HG02571 (cell line): Measurements from ENCODE around the gene VHLL.

Experiments used
- ATAC-seq: cut with Tn5 transposase; IDR thresholded peaks from one replicate; pipeline ENCODE4 v1.9.1; 2021; ENCODE audit warnings: mild to moderate bottlenecking, moderate library complexity; ENCODE audit not compliant: unreplicated experiment

Gene VHLL

DNA sequence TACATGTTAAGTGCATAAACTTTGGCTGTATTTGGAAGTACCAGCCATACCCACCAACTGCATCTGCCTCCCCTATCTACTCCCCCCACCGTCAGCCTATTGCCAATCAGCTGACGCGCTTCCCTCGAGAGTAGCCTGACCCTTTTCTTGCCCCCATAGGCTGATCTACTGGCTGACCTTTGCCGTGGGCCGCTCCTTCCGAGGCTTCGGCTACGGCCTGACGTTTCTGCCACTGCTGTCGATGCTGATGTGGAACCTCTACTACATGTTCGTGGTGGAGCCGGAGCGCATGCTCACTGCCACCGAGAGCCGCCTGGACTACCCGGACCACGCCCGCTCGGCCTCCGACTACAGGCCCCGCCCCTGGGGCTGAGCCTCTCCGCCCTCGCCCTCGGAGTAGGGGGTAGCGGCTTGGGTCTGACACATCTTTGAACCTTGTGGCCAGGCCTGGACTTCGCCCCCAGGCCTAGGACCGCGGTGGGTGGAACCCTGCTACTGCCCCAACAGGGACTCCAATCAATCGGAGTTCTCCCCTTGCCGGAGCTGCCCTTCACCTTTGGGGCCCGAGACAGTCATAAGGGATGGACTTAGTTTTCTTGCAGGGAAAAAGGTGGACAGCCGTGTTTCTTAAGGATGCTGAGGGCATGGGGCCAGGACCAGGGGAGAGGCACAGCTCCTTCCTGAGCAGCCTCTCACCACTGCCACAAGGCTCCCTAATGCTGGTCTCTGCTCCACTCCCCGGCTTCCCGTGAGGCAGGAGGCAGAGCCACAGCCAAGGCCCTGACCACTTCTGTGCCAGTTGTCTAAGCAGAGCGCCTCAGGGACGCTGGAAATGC is 7.7 kb downstream of the VHLL start:
- peak; percentile 66 for ATAC-seq

DNA sequence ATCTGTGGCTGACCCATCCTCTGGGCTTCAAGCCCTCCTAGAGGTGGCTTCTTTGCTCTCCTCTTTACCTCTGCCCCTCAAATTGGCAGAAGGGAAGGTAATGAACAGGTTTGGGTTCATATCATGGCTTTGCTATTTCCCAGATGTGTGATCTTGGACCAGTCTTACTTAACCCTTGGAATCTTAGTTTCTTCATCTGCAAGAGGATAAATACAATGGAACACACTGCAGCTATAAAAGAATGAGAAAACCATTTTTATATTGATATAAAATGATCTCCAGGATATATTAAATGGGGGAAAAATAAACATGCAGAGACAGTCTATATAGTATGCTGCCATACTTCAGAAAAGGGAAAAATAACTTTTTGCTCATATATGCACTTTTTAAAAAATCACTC is 9.2 kb downstream of the VHLL start:
- ATAC-seq: no peak

DNA sequence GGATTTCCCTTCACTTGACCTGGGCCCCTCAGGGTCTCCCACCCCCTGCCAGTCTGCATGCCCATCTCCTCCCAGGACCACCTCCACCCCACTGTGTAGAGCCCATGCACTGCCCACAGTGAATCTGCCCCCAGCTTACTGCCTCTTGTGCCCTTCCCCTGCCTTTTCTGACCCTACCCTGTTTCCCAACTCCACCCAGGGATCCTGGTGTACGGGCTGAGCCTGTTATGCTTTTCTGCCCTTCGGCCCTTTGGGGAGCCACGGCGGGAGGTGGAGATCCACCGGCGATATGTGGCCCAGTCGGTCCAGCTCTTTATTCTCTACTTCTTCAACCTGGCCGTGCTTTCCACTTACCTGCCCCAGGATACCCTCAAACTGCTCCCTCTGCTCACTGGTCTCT is 13.0 kb downstream of the VHLL start:
- no peak for ATAC-seq

DNA sequence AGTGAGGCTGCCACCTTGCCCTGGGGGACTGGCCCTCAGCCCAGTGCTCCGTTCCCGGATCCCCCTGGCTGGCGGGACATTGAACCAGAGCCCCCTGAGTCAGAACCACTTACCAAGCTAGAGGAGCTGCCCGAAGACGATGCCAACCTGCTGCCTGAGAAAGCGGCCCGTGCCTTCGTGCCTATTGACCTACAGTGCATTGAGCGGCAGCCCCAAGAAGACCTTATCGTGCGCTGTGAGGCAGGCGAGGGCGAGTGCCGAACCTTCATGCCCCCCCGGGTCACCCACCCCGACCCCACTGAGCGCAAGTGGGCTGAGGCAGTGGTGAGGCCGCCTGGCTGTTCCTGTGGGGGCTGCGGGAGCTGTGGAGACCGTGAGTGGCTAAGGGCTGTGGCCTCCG is 13.7 kb downstream of the VHLL start:
- no peak for ATAC-seq

DNA sequence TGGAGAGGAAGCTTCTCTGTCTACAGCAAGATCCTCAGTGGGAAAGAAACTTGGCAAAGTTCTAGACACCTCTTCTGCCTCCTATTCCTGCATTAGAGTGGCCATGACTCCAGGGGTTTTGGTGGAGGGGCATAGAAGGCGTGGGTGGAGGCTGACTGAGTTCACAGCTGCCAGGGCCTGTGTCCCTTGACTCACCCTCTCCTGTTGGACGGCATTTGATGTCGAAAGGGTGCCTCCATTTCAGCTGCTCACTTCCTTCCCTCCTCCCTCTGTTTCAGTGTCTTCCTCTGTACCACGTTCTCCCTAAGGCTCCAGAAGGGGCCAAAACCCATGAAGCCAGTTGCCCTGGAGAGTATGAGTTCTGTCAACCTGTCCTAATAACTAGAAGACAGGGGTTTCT is 14.3 kb downstream of the VHLL start:
- ATAC-seq: no peak

DNA sequence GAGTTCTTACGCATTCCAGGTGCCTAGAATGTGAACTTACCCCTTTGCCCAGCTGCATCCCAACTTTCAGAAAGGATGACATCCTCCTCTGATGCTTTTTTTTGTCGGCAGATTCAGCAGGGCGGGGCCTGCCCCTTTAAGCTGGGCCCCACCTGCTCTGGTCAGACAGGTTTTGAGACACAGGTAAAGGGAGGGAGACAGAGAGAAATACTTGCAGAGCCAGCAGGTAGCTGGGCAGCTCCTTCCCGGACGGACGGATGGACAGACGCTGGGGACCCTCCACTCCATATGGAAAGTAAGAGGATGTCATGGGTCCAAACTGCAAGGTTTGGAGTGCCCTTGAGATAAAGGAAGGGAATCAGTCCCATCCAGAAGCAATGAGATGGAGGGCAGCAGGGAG is 15.0 kb downstream of the VHLL start, which contains the start of gene TMEM79:
Gene TMEM79, plus strand, starts transcription at position 214 of the 400 bp plus-strand sequence. CDS start 902 bp downstream, outside the sequence.
- ATAC-seq: no peak

DNA sequence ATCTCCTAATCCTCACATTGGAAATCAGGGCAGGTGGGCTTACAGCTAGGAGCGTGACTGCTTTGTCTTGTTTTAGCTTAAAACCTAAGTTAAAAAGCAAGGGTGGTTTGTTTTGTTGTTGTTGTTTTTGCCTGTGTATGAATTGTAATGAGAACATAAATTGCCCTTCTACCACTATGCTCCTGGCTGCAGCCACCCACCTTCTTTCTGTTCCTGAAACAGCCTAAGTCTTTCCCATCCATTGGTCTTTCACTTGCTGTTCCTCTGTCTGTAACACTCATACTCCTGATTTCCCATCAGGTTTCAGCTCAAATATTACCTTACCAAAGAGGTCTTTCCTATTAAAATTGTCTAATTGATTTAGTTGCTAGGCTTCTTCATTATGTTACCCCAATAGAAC is 15.6 kb downstream of the VHLL start:
- ATAC-seq: no peak

DNA sequence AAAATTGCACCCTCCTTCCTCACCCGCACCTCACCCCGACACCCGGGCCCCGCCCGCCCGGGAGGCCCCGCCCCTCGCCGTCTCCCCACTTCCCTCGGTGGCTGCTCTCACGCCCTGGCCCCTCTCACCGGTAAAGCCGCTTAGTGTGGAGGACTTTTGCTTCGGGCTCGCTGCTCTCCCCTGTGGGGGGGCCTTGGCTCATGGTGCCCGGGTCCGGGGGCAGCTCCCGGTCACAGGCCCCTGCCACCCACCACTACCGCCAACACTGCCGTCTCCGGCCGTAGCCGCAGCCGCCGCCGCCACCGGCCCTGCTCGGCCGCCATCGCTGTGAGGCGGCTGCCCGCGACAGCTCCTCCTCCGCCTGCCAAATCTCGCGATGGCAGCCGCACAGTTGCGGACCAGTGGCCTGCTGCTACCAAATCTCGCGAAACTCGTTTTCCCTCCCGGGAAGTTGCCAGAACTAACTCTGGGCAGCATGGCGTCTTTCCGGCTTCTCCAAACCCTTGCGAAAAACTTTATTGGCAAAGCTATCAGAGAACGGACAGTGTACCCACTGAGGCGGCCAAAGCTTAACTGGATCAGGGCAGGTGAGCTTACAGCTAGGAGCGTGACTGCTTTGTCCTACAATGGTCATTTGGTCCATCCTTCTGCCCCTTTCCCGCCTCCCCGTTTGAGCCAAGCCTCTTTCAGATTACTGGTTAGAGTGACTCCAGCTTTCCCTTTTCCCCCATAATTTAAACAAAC is 16.5 kb downstream of the VHLL start, which contains the start of gene SMG5:
Gene SMG5, minus strand, starts transcription at position 347 of the 744 bp plus-strand sequence. Its CDS starts 145 bp downstream, at position 202.
- ATAC-seq: peak; percentile 65

DNA sequence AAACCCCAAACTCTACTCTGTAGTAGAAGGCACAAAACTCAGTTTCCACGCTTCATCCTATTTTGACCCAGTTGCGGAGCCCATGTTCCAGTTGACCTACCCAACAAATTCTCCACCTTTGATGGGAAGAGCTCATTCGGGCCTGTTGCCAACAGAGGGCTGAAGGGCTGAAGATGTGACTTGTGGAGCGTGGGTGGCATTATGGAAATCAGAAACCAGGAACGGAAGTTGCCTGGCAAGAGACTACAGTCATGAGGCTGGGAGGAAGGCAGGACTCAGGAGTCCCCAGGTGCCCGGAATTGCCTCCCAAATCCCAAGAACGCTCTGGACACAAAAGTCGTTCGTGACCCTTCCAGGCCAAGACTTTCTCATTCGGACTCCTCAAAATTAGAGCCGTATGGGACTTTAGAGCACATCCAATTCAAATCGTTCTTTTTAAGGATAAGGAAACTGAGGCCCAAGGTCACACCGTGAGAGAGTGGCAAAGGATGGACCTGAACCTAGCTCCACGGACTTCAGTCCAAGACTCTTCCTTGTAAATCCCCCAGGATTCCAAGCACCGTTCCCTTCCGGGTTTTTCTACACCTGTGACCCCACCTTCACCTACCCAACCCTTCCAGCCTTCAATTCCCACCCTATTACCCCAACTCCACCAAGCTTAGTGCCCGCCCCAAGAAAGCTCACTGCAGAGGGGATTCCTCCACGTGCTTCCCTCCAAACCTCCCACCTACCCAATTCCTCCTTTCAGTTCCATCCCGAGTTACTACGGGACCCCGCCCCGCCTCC is 17.2 kb downstream of the VHLL start:
- no peak for ATAC-seq

DNA sequence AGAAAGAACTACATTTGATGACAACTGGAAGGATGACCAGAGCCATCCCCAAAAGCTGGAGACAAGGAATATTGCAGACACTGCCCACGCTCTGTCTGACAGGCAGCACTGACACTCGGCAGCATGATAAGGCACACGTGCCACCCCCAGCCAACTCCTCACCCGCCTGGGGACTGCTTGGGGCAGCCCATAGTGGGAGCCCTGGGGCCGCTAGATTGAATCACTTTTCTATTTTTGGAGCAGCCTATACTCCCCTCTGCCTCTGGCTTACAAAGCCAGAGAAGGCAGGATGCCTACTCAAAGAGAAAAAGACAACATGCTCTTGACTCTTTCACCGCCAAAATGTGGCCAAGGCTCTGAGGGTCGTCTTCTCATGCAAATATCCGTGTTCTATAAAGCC is 17.8 kb downstream of the VHLL start:
- peak; percentile 46 for ATAC-seq

DNA sequence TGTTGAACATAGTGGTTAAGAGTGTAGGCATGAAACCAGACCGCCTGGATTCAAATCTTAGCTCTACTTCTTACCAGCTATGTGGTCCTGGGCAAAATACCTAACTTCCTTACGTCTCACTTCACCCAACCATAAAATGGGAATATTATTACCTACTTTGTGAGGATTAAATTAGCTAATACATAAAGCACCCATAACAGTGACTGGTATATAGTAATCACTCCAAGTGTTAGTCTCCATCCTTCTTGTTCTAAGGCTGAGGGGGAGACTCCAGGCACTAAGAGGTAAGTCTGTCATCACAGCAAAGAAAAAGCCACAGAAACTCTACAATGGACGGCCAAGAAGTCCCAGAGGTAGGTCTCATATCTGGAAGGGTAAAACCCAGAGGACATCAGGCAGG is 19.3 kb downstream of the VHLL start:
- no peak for ATAC-seq

DNA sequence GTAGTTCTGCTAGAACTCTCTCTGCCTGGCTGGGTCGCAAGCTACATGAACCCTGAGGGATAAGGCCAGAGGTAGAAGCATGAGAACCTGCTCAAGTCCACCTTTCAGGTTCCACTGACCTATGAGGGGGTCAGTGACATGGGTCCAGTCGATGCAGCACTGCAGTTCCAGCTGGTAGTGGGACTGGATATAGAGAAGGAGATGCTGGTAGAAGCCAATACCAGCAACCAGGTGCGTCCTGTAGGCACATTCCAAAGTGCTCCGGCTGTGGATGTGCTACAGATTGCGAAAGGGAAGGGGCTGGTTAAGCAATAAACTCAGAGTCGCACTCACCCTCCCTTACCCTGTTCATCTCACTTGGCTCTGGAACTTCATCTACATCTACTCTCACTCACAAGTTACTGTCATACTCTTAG is 22.1 kb downstream of the VHLL start:
- ATAC-seq: no peak

DNA sequence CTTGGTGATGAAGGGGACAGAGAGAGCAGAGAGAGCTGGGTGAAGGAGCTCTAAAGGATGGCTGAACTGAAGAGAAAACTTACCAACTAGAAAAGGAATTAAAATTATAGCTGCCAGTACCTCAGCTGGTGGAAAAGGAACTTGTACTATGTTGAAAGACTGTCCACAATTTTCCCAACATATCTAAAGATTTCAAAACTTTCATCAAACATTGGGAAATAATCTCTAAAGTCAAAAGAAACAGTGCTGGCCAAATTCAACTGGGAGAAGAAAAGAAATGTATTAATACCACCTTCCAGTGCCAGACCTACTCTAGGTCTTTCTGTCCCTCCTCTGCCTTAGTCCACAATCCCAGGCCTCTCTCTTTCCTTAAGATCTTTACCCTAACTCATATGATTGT is 22.6 kb downstream of the VHLL start:
- no peak for ATAC-seq

DNA sequence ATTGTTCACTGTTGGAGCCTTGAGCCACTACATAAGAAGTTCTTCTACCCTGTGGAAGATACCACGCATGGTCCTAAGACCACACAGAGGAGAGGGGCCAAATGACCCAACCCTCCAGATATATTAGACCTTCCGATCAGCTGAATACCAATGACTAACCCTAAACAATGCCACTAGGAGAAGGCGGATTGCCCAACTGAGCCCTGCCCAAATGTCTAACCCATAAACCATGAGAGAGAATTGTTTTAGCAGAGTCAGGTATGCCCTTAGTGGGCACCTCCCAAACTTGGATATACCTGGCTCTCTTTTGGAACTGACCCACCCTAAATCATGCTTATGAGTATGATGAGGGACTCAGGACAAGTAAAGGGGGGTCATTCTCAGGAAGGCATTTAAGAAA is 28.8 kb downstream of the VHLL start:
- ATAC-seq: no peak

DNA sequence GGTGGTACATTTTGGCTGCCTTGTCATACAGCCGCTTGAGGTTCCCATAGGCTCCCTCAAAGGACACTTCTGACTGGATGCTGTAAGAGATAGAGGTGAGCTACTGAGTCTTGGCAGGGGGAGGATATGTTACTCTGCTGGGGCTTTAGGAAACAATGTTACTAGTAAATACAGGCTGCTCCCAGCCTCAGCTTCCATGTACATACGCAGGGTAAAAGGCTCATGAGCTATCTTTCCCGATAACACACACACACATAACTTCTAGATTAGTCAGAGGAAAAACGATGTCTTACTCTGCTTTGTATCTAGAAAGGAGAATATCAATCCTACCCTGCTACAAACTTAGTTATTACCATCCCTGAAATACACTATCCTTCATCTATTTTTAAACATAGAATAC is 30.8 kb downstream of the VHLL start:
- ATAC-seq: no peak

DNA sequence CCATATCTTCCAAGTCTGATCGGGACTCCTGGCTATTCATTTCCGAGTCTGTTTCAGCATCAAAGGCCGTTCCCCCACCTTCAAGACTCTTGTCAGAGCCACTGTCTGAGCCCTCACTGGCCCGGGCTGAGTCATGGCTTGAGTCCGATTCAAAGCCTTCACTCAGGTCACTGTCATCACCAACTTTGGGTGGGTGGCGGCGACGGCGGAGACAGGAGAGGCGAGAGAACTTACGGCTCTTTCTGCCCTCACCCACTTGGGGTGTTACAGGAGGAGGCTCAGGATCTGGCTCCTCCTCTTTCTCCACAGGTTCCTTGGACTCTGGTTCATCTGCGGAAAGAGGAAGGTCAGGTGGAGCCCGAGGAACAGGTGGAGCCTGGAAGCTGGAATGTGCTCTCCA is 33.1 kb downstream of the VHLL start:
- no peak for ATAC-seq

DNA sequence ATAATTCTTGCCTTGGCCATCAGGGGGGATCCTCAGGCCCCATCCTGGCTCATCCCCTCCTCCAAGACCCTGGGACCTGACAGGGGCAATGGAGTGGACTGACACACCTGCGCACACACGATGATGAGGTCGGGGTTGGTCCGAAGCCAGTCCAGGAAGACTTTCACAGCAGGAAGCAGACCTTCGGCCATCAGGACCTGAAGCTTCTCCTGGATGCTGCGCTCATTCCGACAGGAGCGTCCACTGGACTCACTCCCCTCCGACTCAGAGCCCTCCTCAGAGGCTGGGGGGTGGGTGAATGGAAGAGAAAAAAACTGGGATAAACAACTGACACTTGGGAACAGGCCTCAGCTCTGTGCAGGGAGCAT is 35.8 kb downstream of the VHLL start:
- ATAC-seq: no peak

DNA sequence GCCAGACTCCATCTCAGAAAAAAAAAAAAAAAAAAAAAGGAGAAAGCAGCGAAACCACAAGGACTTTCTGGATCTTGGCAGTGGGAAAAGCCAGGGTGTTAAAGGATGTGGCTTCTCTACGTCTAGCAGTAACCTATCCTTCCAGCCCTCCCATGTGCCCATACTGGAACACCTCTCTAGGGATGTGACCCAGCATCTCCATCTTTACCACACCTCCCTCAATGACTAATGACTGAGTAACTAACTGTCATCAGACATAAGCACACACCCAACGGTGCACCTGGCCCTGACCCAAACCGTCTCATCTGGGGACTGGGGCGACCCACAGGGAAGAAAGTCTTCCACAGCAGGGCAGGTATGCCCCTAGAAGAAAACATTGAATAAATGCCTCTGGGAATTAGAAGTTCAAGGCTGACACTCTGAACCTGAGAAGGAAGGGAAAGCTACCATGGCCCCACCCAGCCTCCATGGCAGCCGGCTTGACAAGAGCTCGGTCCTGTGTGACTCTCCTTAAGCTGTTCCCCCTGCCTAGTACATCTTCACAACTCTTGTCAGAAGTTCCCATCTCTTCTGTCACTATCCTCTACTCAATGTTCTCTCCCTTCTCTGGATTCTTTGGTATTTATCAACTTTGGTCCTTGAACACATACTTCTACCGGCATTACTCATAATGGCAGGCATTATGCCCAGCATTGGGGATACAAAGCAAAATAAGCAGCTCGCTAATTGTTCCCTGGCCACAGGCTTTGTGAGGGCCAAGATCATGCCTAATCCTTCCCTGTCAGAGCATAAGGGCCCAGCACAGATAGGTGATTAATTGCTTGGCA is 36.4 kb downstream of the VHLL start:
- ATAC-seq: no peak

DNA sequence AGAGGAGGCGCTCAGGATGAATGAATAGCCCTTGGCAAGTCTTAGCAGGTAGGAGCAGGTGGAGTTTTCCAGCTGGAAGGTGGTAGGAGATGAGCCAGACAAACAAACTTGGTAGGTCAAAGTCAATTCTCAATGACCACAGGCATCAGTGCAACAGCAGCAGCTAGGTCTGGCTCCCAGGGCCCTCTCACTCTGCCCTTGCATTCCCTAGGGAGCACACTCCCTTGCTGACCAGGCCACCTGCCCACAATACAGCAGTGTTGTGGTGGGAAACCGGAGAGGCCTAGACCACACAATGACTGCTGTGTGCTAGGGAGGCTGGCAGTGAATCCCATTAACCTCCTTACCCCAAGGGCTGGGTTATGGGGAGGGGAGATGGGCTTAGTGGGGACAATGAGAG is 38.2 kb downstream of the VHLL start:
- ATAC-seq: no peak

DNA sequence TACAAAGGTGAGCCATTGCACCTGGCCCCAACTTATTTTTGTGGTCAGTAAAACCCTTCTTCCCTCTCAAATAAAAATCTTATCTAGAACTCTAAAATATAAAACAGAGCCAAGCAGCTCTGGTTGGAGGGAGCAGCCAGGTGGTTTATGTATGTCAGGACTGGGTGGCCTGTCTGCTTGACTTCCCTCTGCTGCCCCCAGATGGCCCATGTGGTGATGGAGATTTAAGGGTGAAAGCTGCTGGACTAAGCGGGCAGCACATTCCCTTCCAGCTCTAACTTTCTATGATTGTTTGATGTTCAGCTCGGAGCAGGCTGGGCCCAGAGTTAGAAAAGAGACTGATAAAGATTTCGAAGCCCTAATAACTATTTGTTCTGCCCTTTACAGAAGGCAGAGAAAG is 39.3 kb downstream of the VHLL start:
- no peak for ATAC-seq

DNA sequence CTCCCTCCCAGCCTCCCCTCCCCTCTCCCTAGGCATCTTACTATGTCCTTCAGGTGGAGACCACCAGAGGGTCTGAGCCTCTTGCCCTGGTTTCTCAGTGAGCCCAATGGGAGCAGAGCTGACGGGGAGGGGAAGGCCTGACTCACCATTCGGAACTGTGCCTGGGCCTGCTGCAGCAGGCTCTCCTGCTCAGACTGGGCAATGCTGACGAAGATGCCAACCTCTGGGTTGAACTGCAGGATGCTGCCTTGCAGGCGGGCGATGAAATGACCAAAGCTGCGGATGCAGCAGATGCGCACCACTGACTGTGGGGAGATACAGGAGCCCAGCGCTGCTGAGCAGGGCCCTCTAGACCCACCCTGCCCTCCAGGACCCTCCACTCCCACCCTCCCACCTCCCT is 40.2 kb downstream of the VHLL start:
- ATAC-seq: no peak
